DOHH2 (cell line): ENCODE measurements around the gene CHRNA9.
A peak's percentile ranks its signal among the peaks of the same experiment; 100 is the strongest.

Experiments used
- H3F3A ChIP-seq: fragments of 200-600 bp; sonication (generic), shearing (Covaris generic); 2 replicates; pipeline ENCODE4 v1.6.0; 2016; ENCODE audit warnings: antibody characterized with exemption, mild to moderate bottlenecking; ENCODE audit not compliant: control insufficient read depth, insufficient read depth
- H3K27ac ChIP-seq: fragments of 200-600 bp; sonication (generic); 2 replicates; pipeline ENCODE4 v1.5.1; 2014; ENCODE audit warnings: low read depth, mild to moderate bottlenecking, low read length, moderate library complexity
- H3K27me3 ChIP-seq: fragments of 200-600 bp; sonication (generic); 2 replicates; pipeline ENCODE4 v1.6.1; 2014; ENCODE audit warnings: mild to moderate bottlenecking, low read length, mixed read lengths; ENCODE audit not compliant: control insufficient read depth
- H3K36me3 ChIP-seq: fragments of 200-600 bp; sonication (generic); 2 replicates; pipeline ENCODE4 v1.6.1; 2014; ENCODE audit warnings: mild to moderate bottlenecking, low read length, moderate library complexity, mixed read lengths; ENCODE audit not compliant: control insufficient read depth
- H3K4me1 ChIP-seq: fragments of 200-600 bp; sonication (generic); 2 replicates; pipeline ENCODE4 v1.6.1; 2014; ENCODE audit warnings: mild to moderate bottlenecking, low read length, mixed read lengths; ENCODE audit not compliant: control insufficient read depth
- H3K4me2 ChIP-seq: fragments of 200-600 bp; sonication (generic); 2 replicates; pipeline ENCODE4 v1.6.0; 2014; ENCODE audit warnings: mild to moderate bottlenecking, low read length, moderate library complexity
- H3K4me3 ChIP-seq: fragments of 200-600 bp; sonication (generic); 2 replicates; pipeline ENCODE4 v1.5.1; 2014; ENCODE audit warnings: mild to moderate bottlenecking, low read length, mixed read lengths
- H3K79me2 ChIP-seq: fragments of 200-600 bp; sonication (generic); 2 replicates; pipeline ENCODE4 v1.6.1; 2014; ENCODE audit warnings: mild to moderate bottlenecking, low read length, mixed read lengths; ENCODE audit not compliant: control insufficient read depth
- H3K9me2 ChIP-seq: fragments of 200-600 bp; sonication (generic); replicated peaks from 2 replicates; pipeline ENCODE4 v1.6.1; 2014; ENCODE audit warnings: mild to moderate bottlenecking, low read length, mixed read lengths; ENCODE audit not compliant: control insufficient read depth
- H3K9me3 ChIP-seq: fragments of 200-600 bp; sonication (generic); 2 replicates; pipeline ENCODE4 v1.6.1; 2014; ENCODE audit warnings: antibody characterized with exemption, low read length, mixed read lengths; ENCODE audit not compliant: control insufficient read depth, insufficient read depth
- H4K20me1 ChIP-seq: fragments of 200-600 bp; sonication (generic); 2 replicates; pipeline ENCODE4 v1.6.0; 2014; ENCODE audit warnings: low read depth, mild to moderate bottlenecking, antibody characterized with exemption, low read length, moderate library complexity; ENCODE audit not compliant: control insufficient read depth, insufficient read depth
- EZH2phosphoT487 ChIP-seq: fragments of 200-600 bp; sonication (generic); IDR thresholded peaks from 2 replicates; pipeline ENCODE4 v1.6.1; 2017; ENCODE audit warnings: borderline replicate concordance, mild to moderate bottlenecking, antibody characterized with exemption, low read length, moderate library complexity, mixed read lengths
- TF ChIP-seq, protein P1 (sequence below): fragments of 200-600 bp; sonication (generic); IDR thresholded peaks from one replicate; pipeline ENCODE4 v1.5.1; 2014; ENCODE audit warnings: antibody characterized with exemption, mild to moderate bottlenecking, low read depth, low read length; ENCODE audit not compliant: poor library complexity, severe bottlenecking

The CHRNA9 gene, protein sequence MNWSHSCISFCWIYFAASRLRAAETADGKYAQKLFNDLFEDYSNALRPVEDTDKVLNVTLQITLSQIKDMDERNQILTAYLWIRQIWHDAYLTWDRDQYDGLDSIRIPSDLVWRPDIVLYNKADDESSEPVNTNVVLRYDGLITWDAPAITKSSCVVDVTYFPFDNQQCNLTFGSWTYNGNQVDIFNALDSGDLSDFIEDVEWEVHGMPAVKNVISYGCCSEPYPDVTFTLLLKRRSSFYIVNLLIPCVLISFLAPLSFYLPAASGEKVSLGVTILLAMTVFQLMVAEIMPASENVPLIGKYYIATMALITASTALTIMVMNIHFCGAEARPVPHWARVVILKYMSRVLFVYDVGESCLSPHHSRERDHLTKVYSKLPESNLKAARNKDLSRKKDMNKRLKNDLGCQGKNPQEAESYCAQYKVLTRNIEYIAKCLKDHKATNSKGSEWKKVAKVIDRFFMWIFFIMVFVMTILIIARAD

DNA sequence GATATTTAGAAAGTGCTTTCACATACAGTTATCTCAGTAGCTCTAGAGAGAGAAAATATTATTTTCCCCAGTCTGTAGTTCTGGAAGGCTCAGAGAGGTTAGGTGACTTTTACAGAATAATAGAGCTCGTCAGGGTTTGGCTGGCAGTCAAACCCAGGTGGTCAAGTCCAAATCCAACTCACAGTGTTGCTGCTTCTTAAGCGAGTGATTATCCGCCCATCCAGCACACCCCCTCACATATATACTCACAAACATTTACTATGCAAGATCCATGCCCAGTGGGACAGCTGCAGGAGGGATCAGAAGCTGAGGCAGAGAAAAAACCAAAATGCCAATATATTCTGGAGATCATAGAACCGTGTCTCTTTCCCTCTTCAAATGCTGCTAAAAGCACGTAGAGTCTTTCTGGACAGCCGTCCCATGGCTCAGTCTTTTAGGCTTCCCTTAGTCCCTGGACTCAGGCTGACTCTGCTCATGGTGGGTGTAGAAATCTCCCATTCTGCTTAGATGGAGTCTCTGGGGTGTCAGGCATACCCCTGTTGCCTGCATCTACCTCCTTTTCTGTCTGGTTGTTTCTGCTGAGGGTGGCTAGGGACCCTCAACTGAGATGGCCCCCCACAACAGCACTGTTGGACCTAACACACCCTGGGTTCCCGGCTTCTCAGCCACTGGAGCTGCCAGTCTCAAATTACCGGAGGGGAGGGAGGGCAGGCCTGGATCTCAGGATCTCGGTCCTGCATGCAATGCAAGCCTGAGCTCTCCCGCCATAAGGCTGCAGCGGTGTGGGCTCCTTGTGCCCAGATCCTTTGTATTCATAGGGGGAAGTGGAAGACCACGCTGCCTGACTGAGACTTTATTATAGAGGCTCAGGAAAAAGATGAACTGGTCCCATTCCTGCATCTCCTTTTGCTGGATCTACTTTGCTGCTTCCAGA, at the start of gene CHRNA9:
TSS of gene CHRNA9 (plus strand) at position 743 of the 934 bp plus-strand sequence. CDS start at position 878, 135 bp downstream.
- H4K20me1 ChIP-seq: no peaks in the 10 kb centered on the region
- no peak within 1 kb of the TSS for H3K4me3 ChIP-seq
- H3K4me1 ChIP-seq: no peaks in the 10 kb centered on the region
- TF ChIP-seq EZH2phosphoT487: no peak
- TF ChIP-seq, protein P1, sequence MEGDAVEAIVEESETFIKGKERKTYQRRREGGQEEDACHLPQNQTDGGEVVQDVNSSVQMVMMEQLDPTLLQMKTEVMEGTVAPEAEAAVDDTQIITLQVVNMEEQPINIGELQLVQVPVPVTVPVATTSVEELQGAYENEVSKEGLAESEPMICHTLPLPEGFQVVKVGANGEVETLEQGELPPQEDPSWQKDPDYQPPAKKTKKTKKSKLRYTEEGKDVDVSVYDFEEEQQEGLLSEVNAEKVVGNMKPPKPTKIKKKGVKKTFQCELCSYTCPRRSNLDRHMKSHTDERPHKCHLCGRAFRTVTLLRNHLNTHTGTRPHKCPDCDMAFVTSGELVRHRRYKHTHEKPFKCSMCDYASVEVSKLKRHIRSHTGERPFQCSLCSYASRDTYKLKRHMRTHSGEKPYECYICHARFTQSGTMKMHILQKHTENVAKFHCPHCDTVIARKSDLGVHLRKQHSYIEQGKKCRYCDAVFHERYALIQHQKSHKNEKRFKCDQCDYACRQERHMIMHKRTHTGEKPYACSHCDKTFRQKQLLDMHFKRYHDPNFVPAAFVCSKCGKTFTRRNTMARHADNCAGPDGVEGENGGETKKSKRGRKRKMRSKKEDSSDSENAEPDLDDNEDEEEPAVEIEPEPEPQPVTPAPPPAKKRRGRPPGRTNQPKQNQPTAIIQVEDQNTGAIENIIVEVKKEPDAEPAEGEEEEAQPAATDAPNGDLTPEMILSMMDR: no peak
- no peak within 1 kb of the TSS for H3K27ac ChIP-seq
- H3F3A ChIP-seq: no peaks in the 10 kb centered on the region
- H3K4me2 ChIP-seq: no peak within 1 kb of the TSS
- no peaks in the 10 kb centered on the region for H3K9me3 ChIP-seq
- peaks cover 15% of the 10 kb centered on the region; the same call in 1 of the 2 replicates for H3K27me3 ChIP-seq
- H3K9me2 ChIP-seq: no peaks in the 10 kb centered on the region
- H3K36me3 ChIP-seq: no peaks in the 10 kb centered on the region
- no peaks in the 10 kb centered on the region for H3K79me2 ChIP-seq

DNA sequence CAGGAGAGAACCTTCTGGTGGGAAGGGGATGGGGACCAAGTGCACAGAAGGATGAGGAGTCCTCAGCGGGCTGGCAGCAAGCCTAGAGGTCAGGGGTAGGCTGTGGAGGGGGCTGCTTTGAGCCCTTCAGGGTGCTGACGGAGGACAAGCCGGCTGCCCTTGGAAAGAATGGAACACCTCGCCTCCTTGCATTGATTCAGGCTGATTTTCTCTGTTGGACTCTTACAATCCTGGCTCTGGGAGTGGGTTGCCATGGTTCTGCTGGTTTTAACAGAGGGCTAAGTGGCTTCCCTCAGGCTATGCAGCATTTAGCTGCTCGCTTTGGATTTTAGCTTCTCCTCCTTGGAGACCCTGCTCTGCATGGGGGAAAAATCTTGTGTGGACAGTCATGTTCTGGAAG, 49.4 kb upstream of the CHRNA9 start:
- H3K27me3 ChIP-seq: no peaks in the 10 kb centered on the region
- H3K79me2 ChIP-seq: no peaks in the 10 kb centered on the region
- no peak overlapping the region for H3K27ac ChIP-seq
- H4K20me1 ChIP-seq: no peaks in the 10 kb centered on the region
- peaks cover 10% of the 10 kb centered on the region for H3F3A ChIP-seq
- H3K4me1 ChIP-seq: peaks cover 87% of the 10 kb centered on the region
- H3K4me2 ChIP-seq: no peak overlapping the region
- no peak overlapping the region for H3K4me3 ChIP-seq
- no peaks in the 10 kb centered on the region for H3K9me3 ChIP-seq
- TF ChIP-seq EZH2phosphoT487: no peak
- TF ChIP-seq, protein P1: no peak
- no peaks in the 10 kb centered on the region for H3K9me2 ChIP-seq
- H3K36me3 ChIP-seq: no peaks in the 10 kb centered on the region

DNA sequence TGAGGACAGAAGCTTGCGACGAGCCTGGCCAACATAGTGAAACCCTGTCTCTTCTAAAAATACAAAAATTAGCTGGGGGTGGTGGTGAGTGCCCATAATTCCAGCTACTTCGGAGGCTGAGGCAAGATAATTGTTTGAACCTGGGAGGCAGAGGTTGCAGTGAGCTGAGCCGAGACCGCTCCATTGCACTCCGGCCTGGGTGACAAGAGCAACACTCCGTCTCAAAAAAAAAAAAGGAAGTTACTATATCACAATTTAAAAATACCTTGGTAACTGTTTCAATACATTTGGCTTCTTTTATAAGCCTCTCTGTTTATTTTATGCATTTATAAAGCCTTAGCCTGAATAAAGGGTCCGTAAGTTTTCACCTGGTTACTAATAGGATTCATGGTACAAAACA, 46.6 kb upstream of the CHRNA9 start:
- H3K27ac ChIP-seq: peak overlapping the region; percentile 89
- no peaks in the 10 kb centered on the region for H3K9me3 ChIP-seq
- no peaks in the 10 kb centered on the region for H3K79me2 ChIP-seq
- H3K27me3 ChIP-seq: no peaks in the 10 kb centered on the region
- H3K4me2 ChIP-seq: peak overlapping the region; percentile 77
- TF ChIP-seq, protein P1: no peak
- TF ChIP-seq EZH2phosphoT487: no peak
- no peaks in the 10 kb centered on the region for H4K20me1 ChIP-seq
- no peaks in the 10 kb centered on the region for H3K9me2 ChIP-seq
- H3K4me1 ChIP-seq: peaks cover 90% of the 10 kb centered on the region
- H3K4me3 ChIP-seq: peak overlapping the region; percentile 49
- H3K36me3 ChIP-seq: no peaks in the 10 kb centered on the region
- peaks cover 12% of the 10 kb centered on the region for H3F3A ChIP-seq
